Trophoblast cell (in vitro differentiated cells and primary cell): ENCODE data around the gene TET1.

Experiments
- DNase-seq, 2 donors: peaks; one replicate each; pipeline ENCODE4 v3.0.0-alpha.2; 2016
- H2AFZ ChIP-seq: 2 replicates; pipeline ENCODE4 v1.6.1; 2013; ENCODE audit warnings: low read length, moderate library complexity, mild to moderate bottlenecking; ENCODE audit not compliant: insufficient read depth, poor library complexity
- H2AK5ac ChIP-seq: 2 replicates; pipeline ENCODE4 v1.6.1; 2013; ENCODE audit warnings: mild to moderate bottlenecking, low read length
- H2BK120ac ChIP-seq: 2 replicates; pipeline ENCODE4 v1.6.1; 2013; ENCODE audit warnings: low read length, mild to moderate bottlenecking, moderate library complexity; ENCODE audit not compliant: insufficient read depth, poor library complexity
- H2BK12ac ChIP-seq: 2 replicates; pipeline ENCODE4 v1.6.1; 2013; ENCODE audit warnings: mild to moderate bottlenecking, low read length, moderate library complexity
- H2BK5ac ChIP-seq: 2 replicates; pipeline ENCODE4 v1.6.1; 2013; ENCODE audit warnings: low read length, low read depth, moderate library complexity, mild to moderate bottlenecking; ENCODE audit not compliant: poor library complexity
- H3K14ac ChIP-seq: 2 replicates; pipeline ENCODE4 v1.6.1; 2013; ENCODE audit warnings: mild to moderate bottlenecking, low read length
- H3K18ac ChIP-seq: 2 replicates; pipeline ENCODE4 v1.6.1; 2013; ENCODE audit warnings: mild to moderate bottlenecking, low read length
- H3K23ac ChIP-seq: 2 replicates; pipeline ENCODE4 v1.6.1; 2013; ENCODE audit warnings: low read length
- H3K27ac ChIP-seq: 2 replicates; pipeline ENCODE4 v1.5.1; 2013; ENCODE audit warnings: low read depth, mild to moderate bottlenecking, inconsistent platforms, low read length, moderate library complexity
- H3K27me3 ChIP-seq: 2 replicates; pipeline ENCODE4 v1.6.1; 2013; ENCODE audit warnings: inconsistent platforms, mild to moderate bottlenecking, low read length, moderate library complexity; ENCODE audit not compliant: insufficient read depth
- H3K36me3 ChIP-seq, 2 experiments: 1 replicate in 1 of 2; 2 replicates in 1 of 2; pipeline ENCODE4 v1.6.1; 2013; ENCODE audit warnings: low read length in 2 of 2, mild to moderate bottlenecking in 2 of 2, moderate library complexity in 1 of 2; ENCODE audit not compliant: insufficient read depth in 2 of 2, control insufficient read depth in 1 of 2
- H3K4ac ChIP-seq: 2 replicates; pipeline ENCODE4 v1.6.1; 2013; ENCODE audit warnings: low read depth, mild to moderate bottlenecking, low read length, moderate library complexity
- H3K4me1 ChIP-seq, 2 experiments: 1 replicate in 1 of 2; 2 replicates in 1 of 2; pipeline ENCODE4 v1.6.1; 2013; ENCODE audit warnings: low read length in 2 of 2, mild to moderate bottlenecking in 2 of 2, moderate library complexity in 1 of 2; ENCODE audit not compliant: insufficient read depth in 2 of 2, control insufficient read depth in 1 of 2
- H3K4me2 ChIP-seq: 2 replicates; pipeline ENCODE4 v1.6.1; 2013; ENCODE audit warnings: inconsistent platforms, mild to moderate bottlenecking, low read length, moderate library complexity
- H3K4me3 ChIP-seq: 2 replicates; pipeline ENCODE4 v1.5.1; 2013; ENCODE audit warnings: mild to moderate bottlenecking, low read depth, low read length, inconsistent platforms
- H3K79me1 ChIP-seq: one replicate; pipeline ENCODE4 v1.6.1; 2013; ENCODE audit warnings: low read length
- H3K79me2 ChIP-seq: 2 replicates; pipeline ENCODE4 v1.6.1; 2013; ENCODE audit warnings: low read length, mild to moderate bottlenecking; ENCODE audit not compliant: control insufficient read depth, insufficient read depth, poor library complexity
- H3K9ac ChIP-seq: 2 replicates; pipeline ENCODE4 v1.6.1; 2013; ENCODE audit warnings: mild to moderate bottlenecking, low read length
- H3K9me3 ChIP-seq: 2 replicates; pipeline ENCODE4 v1.6.1; 2013; ENCODE audit warnings: low read depth, mild to moderate bottlenecking, control low read depth, inconsistent platforms, low read length; ENCODE audit not compliant: insufficient read depth
- H4K12ac ChIP-seq: 2 replicates; pipeline ENCODE4 v1.6.1; 2013; ENCODE audit warnings: low read depth, mild to moderate bottlenecking, low read length, moderate library complexity
- H4K8ac ChIP-seq: 2 replicates; pipeline ENCODE4 v1.6.1; 2013; ENCODE audit warnings: low read depth, mild to moderate bottlenecking, low read length, moderate library complexity
- H4K91ac ChIP-seq: one replicate; pipeline ENCODE4 v1.6.1; 2013; ENCODE audit warnings: low read depth, mild to moderate bottlenecking, low read length, moderate library complexity
- WGBS: extraction: QIAGEN DNeasy Blood & Tissue Kit; methylation state at CpG from one replicate; pipeline ENCODE4 v1.1.7; 2013; ENCODE audit warnings: missing lambda C conversion rate; ENCODE audit not compliant: insufficient read length, insufficient coverage; ENCODE audit errors: extremely low coverage; 5-methylcytosine and 5-hydroxymethylcytosine counted together

Gene TET1

GRCh38 chr10:68666280-68666760, 106.2 kb downstream of the TET1 start:
- Histone ChIP-seq H3K9ac (no peak overlapping the region), H4K12ac (no peak overlapping the region), H2AK5ac (no peak overlapping the region), H2AFZ (no peak overlapping the region), H2BK5ac (no peak overlapping the region), H3K27ac (no peak overlapping the region), H3K4me2 (no peak overlapping the region), H4K91ac (no peak overlapping the region), H4K8ac (no peak overlapping the region), H3K27me3 (no peaks in the 10 kb centered on the region), H2BK120ac (no peak overlapping the region), H3K79me2 (no peaks in the 10 kb centered on the region), H3K79me1 (no peaks in the 10 kb centered on the region), H3K4me3 (no peak overlapping the region), H3K4me1 (no peaks in the 10 kb centered on the region), H3K23ac (no peak overlapping the region), H2BK12ac (no peak overlapping the region), H3K4ac (no peak overlapping the region), H3K14ac (no peak overlapping the region), H3K18ac (no peak overlapping the region), H3K36me3 (peaks cover 9% of the 10 kb centered on the region in 2 experiments), H3K9me3 (no peaks in the 10 kb centered on the region)
- no CpG with 5 or more reads among the region's 5 CpGs for WGBS
- DNase-seq, result no peak

GRCh38 chr10:68668231-68668630, 108.1 kb downstream of the TET1 start:
- Histone ChIP-seq H3K4ac (no peak overlapping the region), H3K9ac (no peak overlapping the region), H4K91ac (no peak overlapping the region), H3K27me3 (no peaks in the 10 kb centered on the region), H3K79me2 (no peaks in the 10 kb centered on the region), H3K18ac (no peak overlapping the region), H3K4me1 (no peaks in the 10 kb centered on the region), H3K36me3 (peaks cover 9% of the 10 kb centered on the region in 2 experiments), H3K9me3 (no peaks in the 10 kb centered on the region), H4K12ac (no peak overlapping the region), H2AK5ac (no peak overlapping the region), H3K23ac (no peak overlapping the region), H3K79me1 (no peaks in the 10 kb centered on the region), H3K27ac (no peak overlapping the region), H3K4me3 (no peak overlapping the region), H2BK12ac (no peak overlapping the region), H3K14ac (no peak overlapping the region), H2BK5ac (no peak overlapping the region), H2AFZ (no peak overlapping the region), H4K8ac (no peak overlapping the region), H2BK120ac (no peak overlapping the region), H3K4me2 (no peak overlapping the region)
- WGBS, result no CpG with 5 or more reads among the region's 5 CpGs
- DNase-seq, result no peak

GRCh38 chr10:68668972-68669371, 108.8 kb downstream of the TET1 start:
- Histone ChIP-seq H3K18ac (no peak overlapping the region), H3K27ac (no peak overlapping the region), H3K36me3 (peaks cover 9 to 10% of the 10 kb centered on the region in 2 experiments), H2BK5ac (no peak overlapping the region), H3K4ac (no peak overlapping the region), H2BK120ac (no peak overlapping the region), H3K4me3 (no peak overlapping the region), H2AK5ac (no peak overlapping the region), H3K9me3 (no peaks in the 10 kb centered on the region), H3K79me2 (no peaks in the 10 kb centered on the region), H4K91ac (no peak overlapping the region), H3K9ac (no peak overlapping the region), H2AFZ (no peak overlapping the region), H2BK12ac (no peak overlapping the region), H3K23ac (no peak overlapping the region), H3K79me1 (no peaks in the 10 kb centered on the region), H3K27me3 (no peaks in the 10 kb centered on the region), H4K12ac (no peak overlapping the region), H4K8ac (no peak overlapping the region), H3K14ac (no peak overlapping the region), H3K4me2 (no peak overlapping the region), H3K4me1 (no peaks in the 10 kb centered on the region)
- no CpG with 5 or more reads among the region's 4 CpGs for WGBS
- DNase-seq, result no peak

- no peaks in the 10 kb centered on the region for H3K79me2 ChIP-seq
- H4K12ac ChIP-seq, result no peak overlapping the region
Measured at GRCh38 chr10:68684413-68684812, 124.3 kb downstream of the TET1 start.

More at GRCh38 chr10:68684413-68684812, 124.3 kb downstream of the TET1 start:
- no peak overlapping the region for H3K4me3 ChIP-seq
- no peak overlapping the region for H2BK12ac ChIP-seq
- no peaks in the 10 kb centered on the region for H3K4me1 ChIP-seq
- no peaks in the 10 kb centered on the region for H3K27me3 ChIP-seq
- WGBS, result no CpG with 5 or more reads among the region's 3 CpGs
- no peak overlapping the region for H3K18ac ChIP-seq
- no peak overlapping the region for H2AFZ ChIP-seq
- H2BK5ac ChIP-seq, result no peak overlapping the region
- H3K9ac ChIP-seq, result no peak overlapping the region
- no peaks in the 10 kb centered on the region for H3K9me3 ChIP-seq
- no peak overlapping the region for H2AK5ac ChIP-seq
- peaks cover 16 to 22% of the 10 kb centered on the region in 2 experiments for H3K36me3 ChIP-seq
- H3K23ac ChIP-seq, result no peak overlapping the region
- no peak overlapping the region for H3K4me2 ChIP-seq
- H4K91ac ChIP-seq, result no peak overlapping the region
- H3K79me1 ChIP-seq, result no peaks in the 10 kb centered on the region
- no peak overlapping the region for H3K4ac ChIP-seq
- no peak overlapping the region for H3K27ac ChIP-seq
- no peak overlapping the region for H2BK120ac ChIP-seq
- no peak overlapping the region for H4K8ac ChIP-seq
- H3K14ac ChIP-seq, result no peak overlapping the region
- DNase-seq, result no peak
